ENCODE data around the gene CD99.

The CD99 gene

GRCh38 chrX:2684256-2684655 lies 6.8 kb upstream of the CD99 start:
- Histone ChIP-seq H3K9me3 (ENCODE audit: insufficient read depth, low read length, severe bottlenecking) (no peaks in the 10 kb centered on the region), H4K20me1 (ENCODE audit: insufficient read depth, low read length) (no peaks in the 10 kb centered on the region), H3K4me2 (ENCODE audit: insufficient read depth, low read length) (no peak overlapping the region), H2AFZ (ENCODE audit: low read depth, low read length) (no peak overlapping the region), H3K36me3 (ENCODE audit: insufficient read depth, low read length) (peaks cover 6% of the 10 kb centered on the region; the same call in 1 of the 2 replicates), H3K27me3 (ENCODE audit: insufficient read depth, low read length, poor library complexity) (no peaks in the 10 kb centered on the region), H3K4me3 (ENCODE audit: low read depth in 1 of 2, low read length in 2 of 2) (no peak overlapping the region), H3K79me2 (ENCODE audit: insufficient read depth, low read length) (no peaks in the 10 kb centered on the region), H3K4me1 (ENCODE audit: insufficient read depth, low read length) (peaks cover 4% of the 10 kb centered on the region; the same call in 1 of the 2 replicates), H3K9ac (ENCODE audit: low read depth, low read length) (no peak overlapping the region), H3K27ac (ENCODE audit: low read length) (no peak overlapping the region)
- no peak for TF ChIP-seq EZH2 (IDR thresholded peaks at IDR 0.05; ENCODE audit: borderline replicate concordance, low read depth, low read length, severe bottlenecking)
- TF ChIP-seq CTCF (IDR thresholded peaks at IDR 0.05; ENCODE audit: borderline replicate concordance, extremely low read depth, low read length, poor library complexity, severe bottlenecking), result no peak
- DNase-seq (no peak), ATAC-seq (ENCODE audit: insufficient read depth, low read depth) (no peak)

- Histone ChIP-seq H3K4me3 (ENCODE audit: low read depth in 1 of 2, low read length in 2 of 2) (no peak overlapping the region), H3K4me1 (ENCODE audit: insufficient read depth, low read length) (peaks cover 8% of the 10 kb centered on the region), H3K9ac (ENCODE audit: low read depth, low read length) (no peak overlapping the region), H3K36me3 (ENCODE audit: insufficient read depth, low read length) (peaks cover 3% of the 10 kb centered on the region; the same call in 1 of the 2 replicates), H3K9me3 (ENCODE audit: insufficient read depth, low read length, severe bottlenecking) (no peaks in the 10 kb centered on the region), H3K79me2 (ENCODE audit: insufficient read depth, low read length) (peaks cover 7% of the 10 kb centered on the region), H2AFZ (ENCODE audit: low read depth, low read length) (no peak overlapping the region), H4K20me1 (ENCODE audit: insufficient read depth, low read length) (no peaks in the 10 kb centered on the region), H3K4me2 (ENCODE audit: insufficient read depth, low read length) (no peak overlapping the region), H3K27ac (ENCODE audit: low read length) (no peak overlapping the region), H3K27me3 (ENCODE audit: insufficient read depth, low read length, poor library complexity) (no peaks in the 10 kb centered on the region)
- ATAC-seq (ENCODE audit: insufficient read depth, low read depth) (no peak), DNase-seq (no peak)
- TF ChIP-seq EZH2 (IDR thresholded peaks at IDR 0.05; ENCODE audit: borderline replicate concordance, low read depth, low read length, severe bottlenecking), result no peak
- no peak for TF ChIP-seq CTCF (IDR thresholded peaks at IDR 0.05; ENCODE audit: borderline replicate concordance, extremely low read depth, low read length, poor library complexity, severe bottlenecking)
These were observed 5.2 kb upstream of the CD99 start for GRCh38 chrX:2685886-2686285.

DNA sequence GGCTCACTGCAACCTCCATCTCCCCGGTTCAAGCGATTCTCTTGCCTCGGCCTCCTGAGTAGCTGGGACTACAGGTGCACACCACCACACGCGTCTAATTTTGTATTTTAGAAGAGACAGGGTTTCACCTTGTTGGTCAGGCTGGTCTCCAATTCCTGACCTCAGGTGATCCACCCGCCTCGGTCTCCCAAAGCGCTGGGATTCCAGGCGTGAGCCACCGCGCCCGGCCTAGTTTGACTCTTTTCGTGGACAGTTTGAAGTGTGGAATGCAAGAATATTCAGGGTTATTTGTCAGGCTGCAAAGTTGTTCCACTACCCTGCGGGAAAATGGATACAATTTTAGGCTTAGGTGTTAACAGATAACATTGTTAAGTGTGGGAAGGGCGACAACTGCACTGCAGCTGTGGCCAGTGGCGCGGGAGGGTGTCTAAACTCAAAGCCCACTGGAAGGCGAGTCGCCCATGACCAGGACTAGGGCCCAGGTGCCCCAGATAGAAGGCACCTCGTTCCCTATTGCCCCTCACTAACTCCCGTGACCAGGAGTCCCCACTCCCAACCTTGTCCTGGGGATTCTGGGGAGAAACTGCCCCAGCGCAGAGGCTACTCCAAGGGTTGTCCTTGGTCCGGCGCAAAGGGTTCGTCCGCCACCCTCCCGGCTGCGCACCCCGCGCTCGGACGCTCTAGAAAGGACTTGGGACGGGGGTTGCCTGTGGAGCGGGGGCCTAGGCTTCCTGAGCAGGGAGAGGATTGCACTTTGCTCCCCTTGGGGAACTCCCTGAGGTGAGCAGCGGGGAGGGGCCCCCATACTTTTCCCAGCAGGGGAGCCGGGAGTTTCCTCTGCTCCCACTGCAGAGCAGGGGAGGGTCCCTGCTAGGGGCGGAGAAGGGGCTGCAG lies 1.1 kb upstream of the CD99 start:
- H3K4me1 ChIP-seq (ENCODE audit: insufficient read depth, low read length), result peaks cover 26% of the 10 kb centered on the region
- peak overlapping the region; percentile 38 for H3K27ac ChIP-seq (ENCODE audit: low read length)
- ATAC-seq (ENCODE audit: insufficient read depth, low read depth), result no peak
- TF ChIP-seq EZH2 (IDR thresholded peaks at IDR 0.05; ENCODE audit: borderline replicate concordance, low read depth, low read length, severe bottlenecking) (no peak), CTCF (IDR thresholded peaks at IDR 0.05; ENCODE audit: borderline replicate concordance, extremely low read depth, low read length, poor library complexity, severe bottlenecking) (no peak)
- peak overlapping the region; percentile 76 for H3K4me2 ChIP-seq (ENCODE audit: insufficient read depth, low read length)
- peaks cover 30% of the 10 kb centered on the region for H3K36me3 ChIP-seq (ENCODE audit: insufficient read depth, low read length)
- H3K27me3 ChIP-seq (ENCODE audit: insufficient read depth, low read length, poor library complexity), result no peaks in the 10 kb centered on the region
- H3K79me2 ChIP-seq (ENCODE audit: insufficient read depth, low read length), result peaks cover 47% of the 10 kb centered on the region
- H3K4me3 ChIP-seq (ENCODE audit: low read depth in 1 of 2, low read length in 2 of 2), result peak overlapping the region in 1 of 2 experiments; percentile 92; a peak in 2 of 4 replicates
- no peaks in the 10 kb centered on the region for H3K9me3 ChIP-seq (ENCODE audit: insufficient read depth, low read length, severe bottlenecking)
- DNase-seq, result no peak
- H4K20me1 ChIP-seq (ENCODE audit: insufficient read depth, low read length), result peaks cover 28% of the 10 kb centered on the region
- peak overlapping the region; percentile 21; the same call in 1 of the 2 replicates for H2AFZ ChIP-seq (ENCODE audit: low read depth, low read length)
- H3K9ac ChIP-seq (ENCODE audit: low read depth, low read length), result peak overlapping the region; percentile 89
